Measurements from ENCODE around the gene CMPK1.
"Not testable (repeated sequence)": the region's sequence is repeated elsewhere in the genome, so short reads cannot be mapped to it uniquely, and the experiment has no call there.

CMPK1 gene

GRCh38 chr1:47337350-47337749 lies 3.8 kb downstream of the CMPK1 start:
- no peak for DNase-seq

DNA sequence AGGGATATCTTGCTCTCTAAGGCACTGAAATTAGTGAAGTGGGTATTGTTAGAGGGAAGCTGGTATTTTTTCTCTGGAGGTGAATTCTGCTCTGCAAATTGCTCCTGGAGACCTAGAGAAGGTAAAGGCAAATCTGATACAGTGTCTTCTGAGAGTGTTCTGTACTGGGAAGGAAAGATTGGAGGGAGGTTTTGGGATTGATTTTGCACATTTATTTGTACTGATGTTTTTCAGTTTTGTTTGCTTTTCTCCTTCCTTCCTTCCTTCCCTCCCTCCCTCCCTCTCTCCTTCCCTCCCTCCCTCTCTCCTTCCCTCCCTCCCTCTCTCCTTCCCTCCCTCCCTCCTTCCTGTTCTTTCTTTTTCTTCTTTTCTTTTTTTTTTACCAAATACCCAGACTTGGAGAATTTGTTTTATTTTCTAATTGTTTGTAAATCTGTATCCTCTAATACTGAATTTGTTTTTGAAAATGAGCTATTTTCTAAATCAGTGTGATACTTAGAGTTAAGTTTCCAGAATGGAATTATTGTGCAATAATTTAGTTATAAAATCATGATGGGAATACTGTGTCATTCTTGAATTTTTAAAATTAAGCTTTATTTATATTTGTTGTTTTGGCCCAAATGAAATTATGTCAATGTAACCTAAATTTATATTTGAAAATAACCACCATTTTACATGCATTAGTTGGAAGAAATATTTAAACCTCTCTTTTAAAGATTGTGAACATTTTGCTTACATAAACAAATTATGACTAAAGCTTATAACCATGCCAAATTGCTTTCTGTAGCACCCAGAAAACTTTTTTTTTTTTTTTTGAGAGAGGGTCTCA lies 4.9 kb downstream of the CMPK1 start:
- DNase-seq, result no peak

- DNase-seq, result no peak
These were observed 6.6 kb downstream of the CMPK1 start for GRCh38 chr1:47340227-47340626.

- DNase-seq, result not testable (repeated sequence)
These were observed 13.4 kb downstream of the CMPK1 start for GRCh38 chr1:47346979-47347378.

- DNase-seq, result no peak
These were observed 14.1 kb downstream of the CMPK1 start for GRCh38 chr1:47347735-47348134.

- DNase-seq, result no peak
These were observed 14.7 kb downstream of the CMPK1 start for GRCh38 chr1:47348246-47348645.

- no peak for DNase-seq
These were observed 17.7 kb downstream of the CMPK1 start for GRCh38 chr1:47351305-47351704.

- no peak for DNase-seq
These were observed 27.8 kb downstream of the CMPK1 start for GRCh38 chr1:47361380-47361779.

DNA sequence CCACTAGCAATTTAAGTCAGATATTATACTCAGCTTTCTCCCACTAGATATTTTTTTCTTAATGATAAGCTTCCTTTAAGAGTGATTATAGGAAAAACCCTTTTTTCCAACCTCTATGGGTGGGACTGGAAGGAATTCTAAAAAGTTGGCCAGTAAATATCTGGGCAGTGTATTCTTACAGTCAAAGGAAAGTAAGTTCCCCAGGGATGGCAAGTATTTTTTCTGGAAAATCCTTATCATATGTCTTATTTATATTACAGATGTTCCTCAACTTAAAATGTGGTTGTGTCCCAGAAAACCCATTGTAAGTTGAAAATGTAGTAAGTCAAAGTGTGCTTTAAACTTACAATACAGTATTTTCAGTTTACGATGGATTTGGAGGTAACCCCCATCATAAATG lies 29.2 kb downstream of the CMPK1 start:
- DNase-seq, result no peak

GRCh38 chr1:47367651-47368050 lies 34.1 kb downstream of the CMPK1 start:
- DNase-seq, result no peak

- DNase-seq, result no peak
These were observed 37.5 kb downstream of the CMPK1 start for GRCh38 chr1:47371016-47371517.

DNA sequence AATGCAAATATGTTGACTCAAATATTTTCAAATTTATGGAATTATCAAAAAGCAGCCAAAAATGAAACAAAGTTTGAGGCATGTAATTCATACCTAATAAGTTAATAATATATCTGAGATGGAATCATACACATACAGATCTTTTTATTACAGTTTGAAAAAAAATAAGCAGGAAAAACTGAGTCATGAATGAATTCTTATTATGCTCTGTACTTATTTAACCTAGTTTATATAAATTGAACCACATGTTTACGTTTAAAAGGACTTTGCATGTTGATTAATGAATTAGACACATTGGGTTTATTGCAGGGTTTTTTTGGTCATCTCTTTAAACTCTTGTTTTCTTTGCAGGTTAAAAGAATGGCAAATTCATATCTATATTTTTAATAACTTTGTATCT lies 40.9 kb downstream of the CMPK1 start:
- DNase-seq, result no peak

DNA sequence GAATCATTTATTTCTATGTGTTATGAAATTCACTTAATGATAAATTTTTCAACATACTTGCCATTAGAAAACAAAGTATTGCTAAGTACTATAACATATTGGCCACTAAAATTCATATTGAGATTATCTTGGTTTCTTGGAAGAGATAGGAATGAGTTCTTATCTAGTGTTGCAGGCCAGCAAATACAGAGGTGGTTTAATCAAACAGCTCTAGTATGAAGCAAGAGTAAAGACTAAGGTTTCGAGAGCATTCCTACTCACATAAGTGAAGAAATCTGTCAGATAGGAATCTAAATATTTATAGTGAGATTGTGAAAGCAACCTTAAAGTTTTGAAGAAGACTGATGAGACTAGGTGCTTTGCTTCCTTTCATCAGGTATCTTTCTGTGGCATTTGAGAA lies 44.6 kb downstream of the CMPK1 start:
- DNase-seq, result no peak

- no peak for DNase-seq
These were observed 47.1 kb downstream of the CMPK1 start for GRCh38 chr1:47380699-47381098.

GRCh38 chr1:47382399-47382983 lies 48.9 kb downstream of the CMPK1 start:
- DNase-seq, result no peak

DNA sequence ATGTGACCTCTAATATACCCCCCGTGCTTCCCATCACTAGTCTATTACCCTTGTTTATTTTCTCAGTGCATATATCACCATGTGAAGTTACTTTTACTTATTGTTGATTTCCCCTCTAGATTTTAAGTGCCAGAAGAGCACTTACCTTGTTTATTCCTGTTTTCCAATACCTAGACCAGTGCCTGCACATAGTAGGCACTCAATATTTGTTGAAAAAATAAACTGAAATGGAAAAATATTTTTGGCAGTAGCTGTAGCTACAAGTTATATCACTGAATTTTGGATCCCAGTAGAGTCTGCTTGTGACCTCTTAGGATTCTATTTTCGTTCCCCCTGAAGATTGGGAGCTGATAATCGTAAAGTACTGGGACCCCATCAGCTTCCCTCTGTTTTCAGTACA lies 50.5 kb downstream of the CMPK1 start:
- DNase-seq, result no peak

DNA sequence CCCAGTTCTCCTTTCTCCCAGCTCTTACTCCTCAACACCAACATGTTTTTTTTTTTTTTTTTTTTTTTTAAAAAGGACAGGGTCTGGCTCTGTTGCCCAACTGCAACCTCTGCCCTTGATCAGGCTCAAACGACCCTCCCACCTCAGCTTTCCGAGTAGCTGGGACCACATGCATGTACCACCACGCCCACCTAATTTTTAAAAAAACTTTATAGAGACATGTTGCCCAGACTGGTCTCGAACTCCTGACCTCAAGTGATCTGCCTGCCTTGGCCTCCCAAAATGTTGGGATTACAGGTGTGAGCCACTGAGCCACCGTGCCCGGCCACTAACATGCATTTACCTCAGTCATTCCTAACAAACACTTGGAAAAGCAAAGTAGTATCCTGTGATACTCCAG lies 51.4 kb downstream of the CMPK1 start:
- DNase-seq, result no peak

DNA sequence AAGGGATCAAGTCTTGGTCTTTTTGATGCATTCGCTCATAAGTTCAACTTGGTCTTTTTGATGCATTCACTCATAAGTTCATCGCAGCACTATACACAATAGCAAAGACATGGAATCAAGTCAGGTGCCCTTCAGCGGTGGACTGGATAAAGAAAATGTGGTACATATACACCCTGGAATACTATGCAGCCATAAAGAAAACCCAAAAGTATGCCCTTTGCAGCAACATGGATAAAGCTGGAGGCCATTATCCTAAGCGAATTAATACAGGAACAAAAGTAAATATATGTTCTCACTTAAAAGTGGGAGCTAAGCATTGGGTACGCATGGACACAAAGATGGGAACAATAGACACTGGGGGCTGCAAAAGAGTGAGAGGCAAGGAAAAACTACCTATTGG lies 52.7 kb downstream of the CMPK1 start:
- DNase-seq, result no peak

DNA sequence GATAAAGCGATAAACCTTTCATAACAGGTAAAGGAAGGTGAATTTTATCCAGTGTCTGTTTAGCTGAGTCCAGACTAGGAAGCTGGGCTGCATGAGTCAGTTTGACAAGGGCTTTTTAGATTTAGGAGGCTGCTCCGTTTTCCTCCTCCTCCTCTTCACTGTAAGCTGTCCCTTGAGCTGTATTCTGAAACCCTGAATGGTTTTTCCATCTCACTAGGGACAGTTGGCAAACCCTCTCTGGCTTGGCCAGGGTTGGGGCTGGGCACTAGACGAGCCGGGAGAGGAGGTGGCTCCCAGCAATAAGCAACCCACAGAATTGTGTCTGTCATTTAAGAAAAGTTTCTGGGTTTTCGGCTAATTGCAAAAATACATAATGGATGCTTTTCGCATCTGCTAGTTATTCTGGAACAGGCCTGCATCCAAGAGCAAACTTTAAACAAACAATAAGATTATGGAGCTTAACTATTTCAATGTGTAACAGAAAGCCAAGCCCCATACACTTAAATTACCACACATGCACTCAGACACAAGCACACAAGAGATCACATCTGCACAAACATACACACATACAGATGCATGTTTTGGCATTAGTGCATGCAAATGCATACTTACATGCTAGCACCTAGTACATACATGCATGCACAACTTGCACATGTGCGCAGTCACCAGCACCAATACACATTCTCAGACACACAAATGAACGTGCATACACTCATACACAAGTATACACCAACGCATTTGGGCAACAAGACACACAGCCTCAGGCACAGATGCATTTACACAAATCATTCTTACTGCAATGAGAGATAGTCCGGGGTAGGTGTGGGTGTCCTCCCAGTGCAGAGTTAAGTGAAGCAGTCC lies 54.7 kb downstream of the CMPK1 start:
- peak in 1 of 56 donors; percentile 30 for DNase-seq

DNA sequence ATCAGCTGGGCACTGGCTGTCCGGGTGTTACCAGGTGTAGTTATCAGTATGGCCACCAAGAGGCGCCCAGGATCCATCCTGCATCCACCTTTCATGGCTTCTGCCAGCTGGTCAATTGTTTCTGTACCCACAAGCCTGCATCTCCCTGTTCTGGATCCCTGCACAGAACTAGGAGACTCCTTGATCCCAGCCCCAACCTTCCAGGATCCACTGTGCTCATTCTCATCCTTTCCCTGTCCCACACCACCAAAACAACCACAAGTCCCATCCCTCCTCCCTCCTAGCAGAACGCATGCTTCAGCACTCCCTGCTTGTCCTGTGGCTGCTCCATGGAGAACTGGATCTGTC lies 55.3 kb downstream of the CMPK1 start:
- peak in 31 of 56 donors; percentile 1 to 52 (median 11) for DNase-seq

- DNase-seq, result no peak
These were observed 56.1 kb downstream of the CMPK1 start for GRCh38 chr1:47389731-47390130.

DNA sequence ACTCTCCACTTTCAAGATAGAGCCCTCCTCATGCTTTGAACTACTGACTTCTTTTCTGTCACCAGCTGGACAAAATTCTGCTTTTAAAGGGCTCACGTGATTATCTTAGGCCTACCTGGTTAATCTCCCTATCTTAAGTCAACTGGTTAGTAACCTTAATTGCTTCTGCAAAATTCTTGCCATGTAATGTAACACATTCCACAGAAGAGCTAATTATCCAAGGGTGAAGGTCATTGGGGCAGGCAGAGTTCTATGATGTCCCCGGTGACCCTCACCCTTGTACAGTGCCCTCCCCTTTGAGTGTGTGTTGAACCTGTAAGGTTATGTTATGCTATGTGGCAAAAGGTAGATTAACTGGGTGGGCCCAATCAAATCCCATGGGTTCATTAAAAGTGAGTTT lies 57.3 kb downstream of the CMPK1 start:
- no peak for DNase-seq
